HEK293 (cell line): ENCODE data around the gene ZNF146.

Source experiments
- CTCF ChIA-PET: fragments of 350-600 bp; formaldehyde crosslinking; extraction: SDS; loops from one replicate; lab custom pipeline; 2021; ENCODE audit warnings: antibody characterized with exemption; lab: Yijun Ruan, JAX
- POLR2A ChIA-PET: fragments of 300-600 bp; formaldehyde crosslinking; extraction: SDS; loops from one replicate; lab custom pipeline; 2020; ENCODE audit warnings: antibody characterized with exemption, inconsistent platforms; lab: Yijun Ruan, JAX
- H3K27ac ChIP-seq: fragments of 200-500 bp; sonication (Bioruptor generic); 2 replicates; pipeline ENCODE4 v1.5.1; 2014; ENCODE audit warnings: low read depth, low read length, control low read depth, inconsistent platforms; ENCODE audit errors: extremely low read depth
- H3K36me3 ChIP-seq, 2 experiments: fragments of 200-500 bp in 1 of 2; sonication (Bioruptor generic) in 1 of 2; 1 replicate in 1 of 2; 2 replicates in 1 of 2; pipeline ENCODE4 v1.5.1; 2014 to 2017; ENCODE audit warnings: inconsistent platforms in 2 of 2, low read length in 2 of 2; ENCODE audit not compliant: control insufficient read depth in 2 of 2, insufficient read depth in 1 of 2
- H3K4me1 ChIP-seq: fragments of 200-500 bp; sonication (Bioruptor generic); 2 replicates; pipeline ENCODE4 v1.5.1; 2014; ENCODE audit warnings: mild to moderate bottlenecking, low read length, inconsistent platforms; ENCODE audit not compliant: control insufficient read depth, insufficient read depth
- H3K4me3 ChIP-seq: 2 replicates; pipeline ENCODE4 v1.5.1; 2011; ENCODE audit warnings: low read depth, mild to moderate bottlenecking, control low read depth, low read length, moderate library complexity
- H3K9me3 ChIP-seq: fragments of 200-500 bp; sonication (Bioruptor generic); 2 replicates; pipeline ENCODE4 v1.5.1; 2014; ENCODE audit warnings: low read depth, low read length, inconsistent platforms; ENCODE audit not compliant: control insufficient read depth, insufficient read depth
- MZF1 ChIP-seq: fragments of 450-650 bp; formaldehyde crosslinking; IDR thresholded peaks from 2 replicates; pipeline ENCODE4 v1.5.1; 2017; ENCODE audit warnings: missing biosample characterization, missing genetic modification characterization, borderline replicate concordance
- SETDB1 ChIP-seq: IDR thresholded peaks from one replicate; pipeline ENCODE4 v1.6.1; 2017; ENCODE audit warnings: mild to moderate bottlenecking, low read length, moderate library complexity, mixed read lengths; ENCODE audit not compliant: insufficient read length
- ZEB2 ChIP-seq: fragments of 450-650 bp; formaldehyde crosslinking; IDR thresholded peaks from 2 replicates; pipeline ENCODE4 v1.5.1; 2016; ENCODE audit warnings: missing biosample characterization, missing genetic modification characterization
- ZNF138 ChIP-seq: fragments of 450-650 bp; formaldehyde crosslinking; IDR thresholded peaks from 2 replicates; pipeline ENCODE4 v1.5.1; 2016; ENCODE audit warnings: missing biosample characterization, missing genetic modification characterization, borderline replicate concordance
- ZNF19 ChIP-seq: fragments of 450-650 bp; formaldehyde crosslinking; IDR thresholded peaks from 2 replicates; pipeline ENCODE4; 2016; ENCODE audit warnings: missing biosample characterization, missing genetic modification characterization, low read depth
- ZNF211 ChIP-seq: fragments of 450-650 bp; formaldehyde crosslinking; IDR thresholded peaks from 2 replicates; pipeline ENCODE4 v1.5.1; 2016; ENCODE audit warnings: low read depth, missing biosample characterization, missing genetic modification characterization
- ZNF24 ChIP-seq: fragments of 450-650 bp; formaldehyde crosslinking; IDR thresholded peaks from 2 replicates; pipeline ENCODE4 v1.5.1; 2016; ENCODE audit warnings: missing biosample characterization, missing genetic modification characterization
- ZNF391 ChIP-seq: fragments of 450-650 bp; formaldehyde crosslinking; IDR thresholded peaks from 2 replicates; pipeline ENCODE4 v1.5.1; 2016; ENCODE audit warnings: low read depth, missing biosample characterization, missing genetic modification characterization, borderline replicate concordance
- ZNF433 ChIP-seq: fragments of 450-650 bp; formaldehyde crosslinking; IDR thresholded peaks from 2 replicates; pipeline ENCODE4 v1.5.1; 2016; ENCODE audit warnings: missing biosample characterization, missing genetic modification characterization, low read depth
- ZNF548 ChIP-seq: fragments of 450-650 bp; formaldehyde crosslinking; IDR thresholded peaks from 2 replicates; pipeline ENCODE4 v1.5.1; 2016; ENCODE audit warnings: missing biosample characterization, missing genetic modification characterization
- ZNF558 ChIP-seq: fragments of 450-650 bp; formaldehyde crosslinking; IDR thresholded peaks from 2 replicates; pipeline ENCODE4 v1.5.1; 2016; ENCODE audit warnings: missing biosample characterization, missing genetic modification characterization
- ZNF610 ChIP-seq: fragments of 450-650 bp; formaldehyde crosslinking; IDR thresholded peaks from 2 replicates; pipeline ENCODE4 v1.5.1; 2016; ENCODE audit warnings: missing biosample characterization, missing genetic modification characterization, borderline replicate concordance
- ZNF654 ChIP-seq: fragments of 450-650 bp; formaldehyde crosslinking; IDR thresholded peaks from 2 replicates; pipeline ENCODE4 v1.5.1; 2016; ENCODE audit warnings: low read depth, missing biosample characterization, missing genetic modification characterization
- ZXDB ChIP-seq: fragments of 450-650 bp; formaldehyde crosslinking; IDR thresholded peaks from 2 replicates; pipeline ENCODE4 v1.5.1; 2016; ENCODE audit warnings: missing biosample characterization, missing genetic modification characterization
- TF ChIP-seq, protein P1 (sequence below): fragments of 450-650 bp; formaldehyde crosslinking; IDR thresholded peaks from 2 replicates; pipeline ENCODE4 v1.5.1; 2016; ENCODE audit warnings: missing biosample characterization, missing genetic modification characterization
- TF ChIP-seq, protein P2 (sequence below): fragments of 450-650 bp; formaldehyde crosslinking; IDR thresholded peaks from 2 replicates; pipeline ENCODE4 v1.5.1; 2016; ENCODE audit warnings: missing biosample characterization, missing genetic modification characterization, low read depth
- TF ChIP-seq, protein P3 (sequence below): fragments of 450-650 bp; formaldehyde crosslinking; IDR thresholded peaks from 2 replicates; pipeline ENCODE4 v1.5.1; 2016; ENCODE audit warnings: missing biosample characterization, missing genetic modification characterization

ZNF146 gene

DNA sequence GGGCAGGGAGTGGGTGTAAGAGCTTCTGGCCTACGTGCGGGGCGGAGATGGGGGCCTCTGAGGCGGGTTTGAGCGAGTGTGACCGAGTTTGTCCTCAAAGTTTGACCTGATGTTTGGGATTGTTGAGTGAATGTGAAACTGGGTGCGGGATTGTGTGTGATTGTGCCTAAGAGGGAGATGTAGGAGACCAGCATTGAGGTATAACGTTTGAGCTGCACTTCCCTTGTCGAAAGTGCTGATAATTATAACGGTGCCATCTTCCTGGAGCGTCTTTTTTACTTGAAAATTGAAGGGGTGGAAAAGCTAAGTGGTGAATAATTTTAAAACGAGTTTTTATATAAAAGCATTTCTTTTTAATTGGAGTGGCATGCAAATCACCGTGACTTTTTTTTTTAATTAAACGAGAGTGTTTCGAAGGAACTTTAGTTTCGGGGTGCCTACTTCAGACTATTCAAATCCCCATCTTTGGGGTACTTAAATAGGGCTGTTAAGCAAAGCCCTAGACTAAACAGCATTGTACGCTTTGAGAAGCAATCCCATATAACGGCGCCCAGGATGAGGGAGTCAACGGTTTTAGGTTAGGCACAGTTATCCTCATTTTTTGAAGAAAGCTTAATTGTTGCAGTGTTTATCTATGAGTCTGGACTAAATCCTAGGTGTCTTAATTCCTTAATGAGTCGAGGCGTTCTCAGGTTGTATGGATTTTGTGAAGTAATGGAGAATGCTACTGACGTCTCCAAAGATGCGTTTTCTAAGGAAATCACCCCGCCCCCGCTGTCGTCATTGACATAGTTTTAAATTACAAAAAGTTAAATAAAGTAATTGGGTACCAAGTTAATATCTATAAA is 594 bp downstream of the ZNF146 start (continued):
- TF ChIP-seq, protein P1, sequence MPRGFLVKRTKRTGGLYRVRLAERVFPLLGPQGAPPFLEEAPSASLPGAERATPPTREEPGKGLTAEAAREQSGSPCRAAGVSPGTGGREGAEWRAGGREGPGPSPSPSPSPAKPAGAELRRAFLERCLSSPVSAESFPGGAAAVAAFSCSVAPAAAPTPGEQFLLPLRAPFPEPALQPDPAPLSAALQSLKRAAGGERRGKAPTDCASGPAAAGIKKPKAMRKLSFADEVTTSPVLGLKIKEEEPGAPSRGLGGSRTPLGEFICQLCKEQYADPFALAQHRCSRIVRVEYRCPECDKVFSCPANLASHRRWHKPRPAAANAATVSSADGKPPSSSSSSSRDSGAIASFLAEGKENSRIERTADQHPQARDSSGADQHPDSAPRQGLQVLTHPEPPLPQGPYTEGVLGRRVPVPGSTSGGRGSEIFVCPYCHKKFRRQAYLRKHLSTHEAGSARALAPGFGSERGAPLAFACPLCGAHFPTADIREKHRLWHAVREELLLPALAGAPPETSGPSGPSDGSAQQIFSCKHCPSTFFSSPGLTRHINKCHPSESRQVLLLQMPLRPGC (tag by site-specific recombination) = peak; percentile 83; the same call in 1 of the 2 replicates

DNA sequence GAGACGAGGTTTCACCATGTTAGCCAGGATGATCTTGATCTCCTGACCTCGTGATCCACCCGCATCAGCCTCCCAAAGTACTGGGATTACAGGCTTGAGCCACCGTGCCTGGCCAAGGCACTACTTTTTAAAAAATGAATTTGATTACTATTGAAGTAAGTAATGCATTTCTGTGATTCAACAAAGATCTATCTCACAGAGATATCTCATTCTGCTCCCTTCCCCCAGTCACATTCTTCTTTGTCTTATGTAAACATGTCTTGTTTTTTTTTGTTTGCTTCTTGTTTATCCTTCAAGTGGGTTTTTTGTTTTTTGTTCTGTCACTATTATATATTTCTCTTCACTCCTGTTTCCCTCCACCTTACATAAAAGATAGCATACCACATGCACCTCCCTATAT is 6.6 kb downstream of the ZNF146 start:
- POLR2A ChIA-PET = no interaction called here
- H3K4me1 ChIP-seq = peaks cover 17% of the 10 kb centered on the region
- no peak overlapping the region for H3K27ac ChIP-seq
- H3K4me3 ChIP-seq = no peak overlapping the region
- CTCF ChIA-PET = interaction anchor here (0.7 kb wide), 1 partner anchor 1559 kb away, joined by 3 read pairs; no protein-coding TSS in a partner anchor
- peaks cover 71 to 98% of the 10 kb centered on the region in 2 experiments for H3K36me3 ChIP-seq
- TF ChIP-seq, protein P2, sequence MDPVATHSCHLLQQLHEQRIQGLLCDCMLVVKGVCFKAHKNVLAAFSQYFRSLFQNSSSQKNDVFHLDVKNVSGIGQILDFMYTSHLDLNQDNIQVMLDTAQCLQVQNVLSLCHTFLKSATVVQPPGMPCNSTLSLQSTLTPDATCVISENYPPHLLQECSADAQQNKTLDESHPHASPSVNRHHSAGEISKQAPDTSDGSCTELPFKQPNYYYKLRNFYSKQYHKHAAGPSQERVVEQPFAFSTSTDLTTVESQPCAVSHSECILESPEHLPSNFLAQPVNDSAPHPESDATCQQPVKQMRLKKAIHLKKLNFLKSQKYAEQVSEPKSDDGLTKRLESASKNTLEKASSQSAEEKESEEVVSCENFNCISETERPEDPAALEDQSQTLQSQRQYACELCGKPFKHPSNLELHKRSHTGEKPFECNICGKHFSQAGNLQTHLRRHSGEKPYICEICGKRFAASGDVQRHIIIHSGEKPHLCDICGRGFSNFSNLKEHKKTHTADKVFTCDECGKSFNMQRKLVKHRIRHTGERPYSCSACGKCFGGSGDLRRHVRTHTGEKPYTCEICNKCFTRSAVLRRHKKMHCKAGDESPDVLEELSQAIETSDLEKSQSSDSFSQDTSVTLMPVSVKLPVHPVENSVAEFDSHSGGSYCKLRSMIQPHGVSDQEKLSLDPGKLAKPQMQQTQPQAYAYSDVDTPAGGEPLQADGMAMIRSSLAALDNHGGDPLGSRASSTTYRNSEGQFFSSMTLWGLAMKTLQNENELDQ (tag by site-specific recombination) = no peak
- TF ChIP-seq SETDB1 = no peak
- TF ChIP-seq ZNF138 (tag by site-specific recombination) = no peak
- no peak for TF ChIP-seq ZNF391 (tag by site-specific recombination)
- no peak for TF ChIP-seq ZNF433 (tag by site-specific recombination)
- no peak for TF ChIP-seq ZNF654 (tag by site-specific recombination)
- TF ChIP-seq ZNF548 (tag by site-specific recombination) = no peak
- TF ChIP-seq ZNF211 (tag by site-specific recombination) = no peak
- TF ChIP-seq ZEB2 (tag by site-specific recombination) = no peak
- TF ChIP-seq, protein P3, sequence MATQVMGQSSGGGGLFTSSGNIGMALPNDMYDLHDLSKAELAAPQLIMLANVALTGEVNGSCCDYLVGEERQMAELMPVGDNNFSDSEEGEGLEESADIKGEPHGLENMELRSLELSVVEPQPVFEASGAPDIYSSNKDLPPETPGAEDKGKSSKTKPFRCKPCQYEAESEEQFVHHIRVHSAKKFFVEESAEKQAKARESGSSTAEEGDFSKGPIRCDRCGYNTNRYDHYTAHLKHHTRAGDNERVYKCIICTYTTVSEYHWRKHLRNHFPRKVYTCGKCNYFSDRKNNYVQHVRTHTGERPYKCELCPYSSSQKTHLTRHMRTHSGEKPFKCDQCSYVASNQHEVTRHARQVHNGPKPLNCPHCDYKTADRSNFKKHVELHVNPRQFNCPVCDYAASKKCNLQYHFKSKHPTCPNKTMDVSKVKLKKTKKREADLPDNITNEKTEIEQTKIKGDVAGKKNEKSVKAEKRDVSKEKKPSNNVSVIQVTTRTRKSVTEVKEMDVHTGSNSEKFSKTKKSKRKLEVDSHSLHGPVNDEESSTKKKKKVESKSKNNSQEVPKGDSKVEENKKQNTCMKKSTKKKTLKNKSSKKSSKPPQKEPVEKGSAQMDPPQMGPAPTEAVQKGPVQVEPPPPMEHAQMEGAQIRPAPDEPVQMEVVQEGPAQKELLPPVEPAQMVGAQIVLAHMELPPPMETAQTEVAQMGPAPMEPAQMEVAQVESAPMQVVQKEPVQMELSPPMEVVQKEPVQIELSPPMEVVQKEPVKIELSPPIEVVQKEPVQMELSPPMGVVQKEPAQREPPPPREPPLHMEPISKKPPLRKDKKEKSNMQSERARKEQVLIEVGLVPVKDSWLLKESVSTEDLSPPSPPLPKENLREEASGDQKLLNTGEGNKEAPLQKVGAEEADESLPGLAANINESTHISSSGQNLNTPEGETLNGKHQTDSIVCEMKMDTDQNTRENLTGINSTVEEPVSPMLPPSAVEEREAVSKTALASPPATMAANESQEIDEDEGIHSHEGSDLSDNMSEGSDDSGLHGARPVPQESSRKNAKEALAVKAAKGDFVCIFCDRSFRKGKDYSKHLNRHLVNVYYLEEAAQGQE = no peak
- no peak for TF ChIP-seq ZNF610 (tag by site-specific recombination)
- TF ChIP-seq ZXDB (tag by site-specific recombination) = no peak
- no peak for TF ChIP-seq ZNF19 (tag by site-specific recombination)
- H3K9me3 ChIP-seq = peaks cover 22% of the 10 kb centered on the region

DNA sequence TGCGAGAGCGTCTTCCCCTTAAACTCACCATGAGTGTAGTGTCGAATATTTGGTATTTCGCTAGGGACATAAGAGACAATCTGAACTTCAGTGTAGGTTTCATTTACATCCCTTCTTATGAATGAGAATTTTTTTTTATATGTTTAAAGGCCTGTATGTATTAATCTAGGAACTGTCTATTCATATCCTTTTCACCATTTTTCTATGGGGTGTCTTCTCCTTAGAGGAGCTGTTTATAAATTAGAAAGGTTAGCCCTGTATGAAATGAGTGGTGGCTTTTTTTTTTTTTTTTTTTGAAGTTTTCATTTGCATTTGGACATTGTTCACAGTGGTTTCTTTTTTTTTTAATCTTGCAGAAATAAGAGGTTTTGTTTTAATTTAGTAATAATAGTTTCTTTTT is 7.6 kb downstream of the ZNF146 start:
- Histone ChIP-seq H3K36me3 (peaks cover 80 to 100% of the 10 kb centered on the region in 2 experiments), H3K27ac (no peak overlapping the region), H3K4me1 (peaks cover 17% of the 10 kb centered on the region), H3K9me3 (peaks cover 25% of the 10 kb centered on the region), H3K4me3 (no peak overlapping the region)
- TF ChIP-seq ZNF558 (tag by site-specific recombination) = peak; percentile 91
- no peak for TF ChIP-seq ZNF24 (tag by site-specific recombination)
- 0 out of 2 replicates have a peak, but pooled peaks have one; percentile 8 for TF ChIP-seq MZF1
- CTCF ChIA-PET = no interaction called here
- POLR2A ChIA-PET = no interaction called here
